Activated T-cell treated with anti-CD3 and anti-CD28 coated beads, Interleukin-2, amount 50 U/mL, for 4 hours (primary cell): ENCODE data around the gene OR52E5. TPM values are rescaled to one million over a fixed set of nuclear protein-coding genes. Genes with fewer than 3 reads are reported as not detected.

Experiments used
- ATAC-seq, 2 donors: fragments of 200-7000 bp; cut with Tn5 transposase; one replicate each; pipeline ENCODE4 v1.10.0; 2021
- DNase-seq: peaks from one replicate; pipeline ENCODE4 v3.0.0-alpha.2; 2020
- H3K27me3 Mint-ChIP-seq: one replicate; pipeline ENCODE4 v1.8.0; 2021; ENCODE audit warnings: low read depth, mixed read lengths
- H3K36me3 Mint-ChIP-seq: one replicate; pipeline ENCODE4 v1.8.0; 2022; ENCODE audit warnings: mixed read lengths; ENCODE audit not compliant: insufficient read depth
- H3K4me1 Mint-ChIP-seq: one replicate; pipeline ENCODE4 v1.8.0; 2021; ENCODE audit warnings: low read depth, mixed read lengths
- H3K4me3 Mint-ChIP-seq: one replicate; pipeline ENCODE4 v1.8.0; 2021; ENCODE audit warnings: mild to moderate bottlenecking, moderate library complexity, mixed read lengths
- H3K9me3 Mint-ChIP-seq: one replicate; pipeline ENCODE4 v1.8.0; 2021; ENCODE audit warnings: mixed read lengths
- total RNA-seq, 3 donors: library from RNA; stranded (reverse); gene quantifications; one replicate each; pipeline ENCODE4 v1.2.1, GENCODE V29; 2021

OR52E5 gene
- total RNA-seq, 3 donors from 2014 or later: not detected

DNA sequence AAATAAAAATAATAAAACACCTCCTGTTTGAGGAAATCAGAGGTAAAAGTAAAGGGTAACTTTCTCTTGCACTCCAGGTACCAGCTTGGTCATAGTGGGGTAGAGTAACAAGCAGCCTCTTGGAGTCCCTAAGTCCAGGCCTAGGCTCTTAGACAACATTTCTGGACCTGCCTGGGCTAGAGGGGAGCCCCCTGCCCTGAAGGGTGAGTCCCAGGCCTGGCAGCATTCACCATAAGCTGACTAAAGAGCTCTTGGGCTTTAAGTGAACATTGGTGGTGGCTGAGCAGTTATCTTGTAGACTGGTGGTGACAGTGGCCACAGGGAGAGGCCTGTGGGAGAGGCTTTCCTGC lies 30.4 kb downstream of the OR52E5 start:
- no peaks in the 10 kb centered on the region for H3K27me3 Mint-ChIP-seq
- peaks cover 12% of the 10 kb centered on the region for H3K9me3 Mint-ChIP-seq
- no peaks in the 10 kb centered on the region for H3K36me3 Mint-ChIP-seq
- ATAC-seq (no peak), DNase-seq (no peak)
- H3K4me1 Mint-ChIP-seq: no peaks in the 10 kb centered on the region
- H3K4me3 Mint-ChIP-seq: no peak overlapping the region

DNA sequence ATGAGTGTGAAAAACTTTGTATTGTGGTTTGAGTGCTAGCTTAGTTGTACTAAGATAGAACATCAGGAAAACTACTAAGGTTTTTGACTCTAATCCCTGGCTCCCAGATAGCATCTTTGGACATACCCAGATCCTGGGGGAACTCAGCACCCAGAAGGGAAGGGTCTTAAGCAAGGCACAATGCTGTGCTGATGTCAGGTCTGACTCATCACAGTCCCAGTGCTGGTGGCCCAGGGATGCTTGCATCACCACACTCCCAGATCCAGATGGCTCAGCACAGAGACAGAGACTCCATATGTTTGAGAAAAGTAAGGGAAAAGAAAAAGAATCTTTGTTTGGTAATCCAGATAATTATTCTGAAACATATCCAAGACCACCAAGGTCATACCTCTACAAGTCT lies 30.8 kb downstream of the OR52E5 start:
- H3K4me3 Mint-ChIP-seq: no peak overlapping the region
- no peaks in the 10 kb centered on the region for H3K27me3 Mint-ChIP-seq
- DNase-seq (no peak), ATAC-seq (no peak)
- peaks cover 10% of the 10 kb centered on the region for H3K9me3 Mint-ChIP-seq
- H3K4me1 Mint-ChIP-seq: no peaks in the 10 kb centered on the region
- no peaks in the 10 kb centered on the region for H3K36me3 Mint-ChIP-seq

DNA sequence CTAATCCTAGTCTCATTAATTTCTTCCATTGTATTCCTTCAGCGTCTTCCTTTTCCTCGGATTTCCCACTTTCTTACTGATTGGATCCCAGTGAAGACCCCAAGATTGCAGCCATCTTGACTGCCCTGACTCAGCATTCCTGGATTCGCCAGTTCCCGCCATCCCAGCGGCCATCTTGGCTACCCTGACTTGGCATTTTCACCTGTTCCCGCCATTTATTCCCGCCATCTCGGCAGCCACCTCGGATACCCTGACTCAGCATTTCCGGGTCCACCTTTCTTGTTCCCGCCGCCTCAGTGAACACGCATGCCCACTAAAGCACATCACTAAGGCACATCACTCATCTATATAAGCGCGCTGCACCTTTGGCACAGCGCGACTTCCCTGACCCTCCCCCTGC lies 35.3 kb downstream of the OR52E5 start:
- Mint-ChIP-seq H3K4me1 (no peaks in the 10 kb centered on the region), H3K27me3 (no peaks in the 10 kb centered on the region), H3K36me3 (no peaks in the 10 kb centered on the region), H3K4me3 (no peak overlapping the region), H3K9me3 (peaks cover 10% of the 10 kb centered on the region)
- no peak for DNase-seq
- ATAC-seq: no peak

DNA sequence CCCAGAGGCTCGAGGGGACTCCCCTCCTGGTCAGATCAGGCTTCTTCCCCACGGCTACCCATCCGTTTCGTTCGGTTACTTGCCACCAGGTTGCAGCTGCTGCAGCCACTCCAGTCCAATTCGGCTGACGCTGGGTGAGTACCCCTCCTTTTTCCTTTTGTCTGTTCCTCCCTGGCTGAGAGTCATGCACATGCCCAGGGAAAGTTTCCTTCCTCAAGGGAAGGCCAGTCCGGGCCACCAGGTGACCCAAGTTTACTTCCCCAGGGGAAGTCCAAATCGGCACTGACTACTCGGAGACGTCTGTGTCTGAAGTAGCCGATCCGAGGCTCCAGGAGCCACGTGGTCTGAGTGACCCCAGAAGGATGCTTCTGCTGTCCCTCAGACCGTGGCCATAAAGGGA lies 35.8 kb downstream of the OR52E5 start:
- DNase-seq (no peak), ATAC-seq (no peak)
- no peaks in the 10 kb centered on the region for H3K36me3 Mint-ChIP-seq
- H3K27me3 Mint-ChIP-seq: no peaks in the 10 kb centered on the region
- H3K4me3 Mint-ChIP-seq: no peak overlapping the region
- H3K9me3 Mint-ChIP-seq: peaks cover 10% of the 10 kb centered on the region
- no peaks in the 10 kb centered on the region for H3K4me1 Mint-ChIP-seq

DNA sequence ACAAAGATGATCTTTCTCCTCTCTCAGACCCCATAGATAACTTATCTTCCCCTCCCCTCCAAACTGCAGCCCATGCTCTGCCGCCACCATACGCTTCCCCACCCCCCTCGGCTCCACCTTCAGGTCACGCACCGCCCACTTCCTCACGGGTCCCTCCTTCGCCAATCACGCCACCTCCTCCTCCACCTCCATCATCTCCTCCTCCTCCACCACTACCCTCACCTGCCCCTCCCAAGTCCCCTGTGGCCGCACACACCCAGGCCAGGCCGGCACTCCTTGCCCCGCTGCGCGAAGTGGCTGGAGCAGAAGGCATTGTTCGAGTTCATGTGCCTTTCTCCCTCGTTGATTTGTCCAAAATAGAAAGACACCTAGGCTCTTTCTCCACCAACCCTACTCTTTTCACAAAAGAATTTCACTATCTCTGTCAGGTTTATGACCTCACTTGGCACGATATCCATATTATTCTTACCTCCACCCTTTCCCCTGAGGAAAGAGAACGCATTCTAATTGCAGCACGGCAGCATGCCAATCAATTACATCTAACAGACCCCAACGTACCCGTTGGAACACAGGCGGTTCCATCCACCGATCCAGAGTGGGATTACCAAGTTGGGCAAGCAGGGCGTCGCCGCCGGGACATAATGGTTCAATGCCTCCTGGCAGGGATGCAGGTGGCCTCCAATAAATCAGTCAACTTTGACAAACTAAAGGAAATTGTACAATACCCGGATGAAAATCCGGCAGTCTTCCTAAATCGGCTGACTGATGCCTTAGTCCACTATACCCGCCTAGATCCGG lies 36.8 kb downstream of the OR52E5 start:
- no peaks in the 10 kb centered on the region for H3K27me3 Mint-ChIP-seq
- H3K4me3 Mint-ChIP-seq: no peak overlapping the region
- ATAC-seq: no peak

DNA sequence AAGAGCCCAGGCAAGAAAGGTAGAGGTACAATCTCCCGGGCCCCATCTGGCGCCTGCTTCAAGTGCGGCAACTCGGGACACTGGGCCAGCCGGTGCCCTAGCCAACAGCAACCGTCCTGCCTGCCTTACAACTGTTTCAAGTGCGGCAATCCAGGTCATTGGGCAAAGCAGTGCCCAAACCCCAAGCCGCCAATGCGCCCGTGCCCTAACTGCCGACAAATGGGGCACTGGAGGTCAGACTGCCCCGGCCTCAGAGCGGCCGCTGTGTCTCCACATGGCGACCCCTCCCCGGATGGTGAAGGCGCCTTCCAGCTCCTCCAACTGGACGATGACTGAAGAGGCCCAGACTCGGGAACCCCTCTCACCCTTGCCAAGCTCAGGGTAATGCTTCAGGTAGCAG lies 37.6 kb downstream of the OR52E5 start:
- no peaks in the 10 kb centered on the region for H3K27me3 Mint-ChIP-seq
- no peaks in the 10 kb centered on the region for H3K4me1 Mint-ChIP-seq
- no peak for ATAC-seq
- no peak for DNase-seq
- H3K4me3 Mint-ChIP-seq: no peak overlapping the region
- peaks cover 5% of the 10 kb centered on the region for H3K9me3 Mint-ChIP-seq
- H3K36me3 Mint-ChIP-seq: no peaks in the 10 kb centered on the region

More for the DNA sequence above, 36.8 kb downstream of the OR52E5 start:
- H3K9me3 Mint-ChIP-seq: peaks cover 4% of the 10 kb centered on the region
- no peaks in the 10 kb centered on the region for H3K4me1 Mint-ChIP-seq
- DNase-seq: no peak
- H3K36me3 Mint-ChIP-seq: no peaks in the 10 kb centered on the region

DNA sequence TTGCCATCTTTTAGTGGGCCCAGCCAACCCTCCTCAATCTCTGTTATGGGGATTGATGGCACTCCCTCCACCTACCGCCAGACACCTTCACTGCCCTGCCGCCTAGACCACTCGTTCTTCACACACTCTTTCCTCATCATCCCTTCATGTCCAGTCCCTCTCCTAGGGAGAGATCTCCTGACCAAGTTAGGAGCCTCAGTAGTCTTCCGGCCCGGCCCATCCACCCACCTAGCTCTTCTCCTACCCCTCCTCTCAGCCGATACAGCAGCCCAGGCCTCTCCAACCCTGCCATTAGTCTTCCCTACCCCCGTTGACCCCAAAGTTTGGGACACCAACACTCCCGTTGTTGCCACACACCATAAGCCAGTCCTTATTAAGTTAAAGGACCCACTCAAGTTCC lies 38.1 kb downstream of the OR52E5 start:
- H3K36me3 Mint-ChIP-seq: no peaks in the 10 kb centered on the region
- no peaks in the 10 kb centered on the region for H3K27me3 Mint-ChIP-seq

DNA sequence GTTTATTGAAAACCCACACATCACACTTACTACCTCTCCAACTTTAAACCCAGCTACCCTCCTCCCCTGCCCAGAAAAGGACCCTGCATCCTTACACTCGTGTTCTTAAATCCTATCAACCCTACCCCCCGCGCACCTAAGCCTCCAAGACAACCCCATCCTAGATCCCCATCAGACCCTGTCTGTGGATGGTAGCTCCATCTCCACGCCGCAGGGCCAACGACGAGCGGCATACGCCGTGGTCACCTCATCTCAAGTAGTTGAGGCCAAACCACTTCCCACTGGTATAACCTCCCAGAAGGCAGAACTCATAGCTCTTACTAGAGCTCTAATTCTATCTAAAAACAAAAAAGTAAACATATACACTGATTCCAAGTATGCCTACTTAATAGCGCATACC lies 39.7 kb downstream of the OR52E5 start:
- DNase-seq (no peak), ATAC-seq (no peak)
- peaks cover 7% of the 10 kb centered on the region for H3K9me3 Mint-ChIP-seq
- peaks cover 2% of the 10 kb centered on the region for H3K27me3 Mint-ChIP-seq
- no peaks in the 10 kb centered on the region for H3K36me3 Mint-ChIP-seq
- no peak overlapping the region for H3K4me3 Mint-ChIP-seq
- no peaks in the 10 kb centered on the region for H3K4me1 Mint-ChIP-seq

More for the DNA sequence above, 38.1 kb downstream of the OR52E5 start:
- H3K4me1 Mint-ChIP-seq: no peaks in the 10 kb centered on the region
- peaks cover 7% of the 10 kb centered on the region for H3K9me3 Mint-ChIP-seq
- no peak for ATAC-seq
- DNase-seq: no peak
- no peak overlapping the region for H3K4me3 Mint-ChIP-seq

DNA sequence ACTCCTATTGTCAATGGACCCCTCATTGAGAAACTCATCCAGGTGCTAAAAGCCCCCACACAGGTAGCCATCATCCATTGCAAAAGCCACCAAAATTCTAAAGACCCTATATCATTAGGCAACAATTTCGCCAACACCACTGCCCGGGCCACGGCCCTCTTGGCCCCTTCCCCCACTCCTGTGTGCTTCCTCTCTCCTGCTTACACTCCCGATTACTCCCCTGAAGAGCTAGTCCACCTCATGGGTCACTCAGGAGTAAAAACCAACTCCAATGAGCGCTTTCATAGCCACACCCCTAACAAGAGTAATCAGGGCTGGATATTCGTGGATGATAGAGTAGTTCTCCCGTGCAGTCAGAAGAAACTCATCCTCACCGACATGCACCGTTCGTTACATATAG lies 40.1 kb downstream of the OR52E5 start:
- Mint-ChIP-seq H3K4me3 (no peak overlapping the region), H3K4me1 (no peaks in the 10 kb centered on the region), H3K9me3 (peaks cover 7% of the 10 kb centered on the region), H3K36me3 (no peaks in the 10 kb centered on the region), H3K27me3 (peaks cover 2% of the 10 kb centered on the region)
- no peak for ATAC-seq
- DNase-seq: no peak

DNA sequence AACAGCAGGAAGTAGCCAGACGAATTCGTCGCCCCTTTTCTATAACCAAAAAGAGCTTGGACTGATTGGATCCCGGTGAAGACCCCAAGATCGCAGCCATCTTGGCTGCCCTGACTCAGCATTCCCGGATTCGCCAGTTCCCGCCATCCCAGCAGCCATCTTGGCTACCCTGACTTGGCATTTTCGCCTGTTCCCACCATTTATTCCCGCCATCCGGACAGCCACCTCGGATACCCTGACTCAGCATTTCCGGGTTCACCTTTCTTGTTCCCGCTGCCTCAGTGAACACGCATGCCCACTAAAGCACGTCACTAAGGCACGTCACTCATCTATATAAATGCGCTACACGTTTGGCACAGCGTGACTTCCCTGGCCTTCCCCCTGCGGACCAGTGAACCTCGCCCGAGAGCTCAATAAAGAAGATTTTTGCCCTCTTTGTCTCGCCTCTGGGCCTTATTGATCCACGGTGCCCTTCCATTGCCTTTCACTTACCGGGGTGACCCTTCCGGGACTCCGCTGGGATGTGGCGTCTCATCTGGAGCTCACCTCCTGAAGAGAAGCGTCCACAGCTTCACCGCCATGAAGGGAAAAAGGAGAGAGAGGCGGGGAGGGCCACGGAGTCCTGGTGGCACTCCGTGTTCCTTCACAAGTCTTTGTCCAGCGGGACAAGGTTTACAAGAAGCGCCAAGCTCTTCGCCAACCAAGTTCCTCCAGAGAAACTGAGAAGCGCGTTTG lies 45.0 kb downstream of the OR52E5 start:
- Mint-ChIP-seq H3K4me3 (peak overlapping the region; percentile 14), H3K9me3 (peaks cover 3% of the 10 kb centered on the region), H3K4me1 (no peaks in the 10 kb centered on the region), H3K27me3 (peaks cover 9% of the 10 kb centered on the region), H3K36me3 (no peaks in the 10 kb centered on the region)
- DNase-seq (no peak), ATAC-seq (no peak)

DNA sequence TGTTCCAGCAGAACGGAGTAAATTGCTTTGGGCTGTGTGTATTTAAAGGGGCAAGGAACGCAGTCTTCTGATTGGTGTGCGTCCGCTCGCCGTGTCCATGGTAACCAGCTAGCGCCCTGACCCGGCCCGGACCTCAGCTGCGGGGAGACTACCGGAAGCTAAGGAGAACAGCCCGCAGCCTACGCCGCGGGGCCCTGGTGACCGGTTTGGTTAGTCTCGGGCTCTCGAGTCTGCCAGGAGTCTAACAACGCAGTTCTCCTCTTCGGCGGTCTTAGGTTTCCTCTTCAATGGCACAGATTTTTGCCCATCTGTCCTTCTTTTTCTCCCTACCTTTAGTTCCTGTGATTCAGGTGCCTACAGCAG lies 45.6 kb downstream of the OR52E5 start:
- Mint-ChIP-seq H3K27me3 (peaks cover 9% of the 10 kb centered on the region), H3K4me1 (no peaks in the 10 kb centered on the region), H3K9me3 (peaks cover 3% of the 10 kb centered on the region), H3K36me3 (no peaks in the 10 kb centered on the region), H3K4me3 (no peak overlapping the region)
- DNase-seq: no peak
- ATAC-seq: no peak

DNA sequence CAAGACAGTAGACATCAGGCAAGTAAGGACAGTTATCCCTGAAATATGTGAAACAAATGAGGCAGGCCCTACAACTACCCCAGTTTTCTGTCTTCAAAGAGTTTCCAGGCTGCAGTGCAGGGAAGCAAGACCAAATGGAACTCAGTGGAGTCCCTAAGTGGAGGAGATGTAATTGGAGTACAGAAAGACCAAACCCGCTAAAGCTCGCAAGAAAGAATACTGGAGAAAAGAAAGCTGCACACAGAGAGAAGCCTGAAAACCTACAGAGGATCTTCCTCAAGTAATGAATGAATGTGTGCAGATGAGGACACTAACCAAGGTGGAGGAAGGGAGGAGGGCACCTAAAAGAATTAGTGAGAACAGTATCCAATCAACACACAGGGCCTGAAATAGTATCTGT lies 47.7 kb downstream of the OR52E5 start:
- Mint-ChIP-seq H3K9me3 (peaks cover under 1% of the 10 kb centered on the region), H3K36me3 (no peaks in the 10 kb centered on the region), H3K4me3 (no peak overlapping the region), H3K4me1 (no peaks in the 10 kb centered on the region), H3K27me3 (peaks cover 9% of the 10 kb centered on the region)
- ATAC-seq: no peak
- no peak for DNase-seq

DNA sequence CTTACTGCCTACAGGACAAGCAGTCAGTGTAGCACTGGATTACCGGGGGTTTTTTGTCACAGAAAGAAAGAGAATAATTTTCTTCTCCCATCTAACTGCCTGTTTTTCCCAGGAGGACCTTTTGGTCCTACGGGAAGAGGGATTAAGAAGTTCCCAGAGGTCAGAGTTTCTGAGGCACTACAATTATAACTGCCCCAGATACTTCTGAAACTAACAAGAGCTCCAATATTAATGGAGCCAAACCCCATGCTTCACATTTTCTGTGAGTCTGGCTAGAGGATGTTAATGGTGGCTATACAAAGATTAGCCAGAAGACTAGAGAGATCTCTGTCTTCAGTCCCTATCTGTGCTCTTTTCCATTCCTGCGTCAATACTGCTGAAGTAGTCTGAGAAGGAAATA lies 48.9 kb downstream of the OR52E5 start, which contains the start of gene OR56A3:
Gene OR56A3, plus strand, starts transcription at position 301 of the 400 bp plus-strand sequence. CDS start 5,096 bp downstream, outside the sequence.
- DNase-seq (no peak), ATAC-seq (no peak)
- no peak within 1 kb of the TSS for H3K4me3 Mint-ChIP-seq
- peaks cover 9% of the 10 kb centered on the region for H3K27me3 Mint-ChIP-seq
- no peaks in the 10 kb centered on the region for H3K4me1 Mint-ChIP-seq
- no peaks in the 10 kb centered on the region for H3K9me3 Mint-ChIP-seq
- H3K36me3 Mint-ChIP-seq: no peaks in the 10 kb centered on the region
